ENCODE measurements around the gene PACSIN1.

DNA sequence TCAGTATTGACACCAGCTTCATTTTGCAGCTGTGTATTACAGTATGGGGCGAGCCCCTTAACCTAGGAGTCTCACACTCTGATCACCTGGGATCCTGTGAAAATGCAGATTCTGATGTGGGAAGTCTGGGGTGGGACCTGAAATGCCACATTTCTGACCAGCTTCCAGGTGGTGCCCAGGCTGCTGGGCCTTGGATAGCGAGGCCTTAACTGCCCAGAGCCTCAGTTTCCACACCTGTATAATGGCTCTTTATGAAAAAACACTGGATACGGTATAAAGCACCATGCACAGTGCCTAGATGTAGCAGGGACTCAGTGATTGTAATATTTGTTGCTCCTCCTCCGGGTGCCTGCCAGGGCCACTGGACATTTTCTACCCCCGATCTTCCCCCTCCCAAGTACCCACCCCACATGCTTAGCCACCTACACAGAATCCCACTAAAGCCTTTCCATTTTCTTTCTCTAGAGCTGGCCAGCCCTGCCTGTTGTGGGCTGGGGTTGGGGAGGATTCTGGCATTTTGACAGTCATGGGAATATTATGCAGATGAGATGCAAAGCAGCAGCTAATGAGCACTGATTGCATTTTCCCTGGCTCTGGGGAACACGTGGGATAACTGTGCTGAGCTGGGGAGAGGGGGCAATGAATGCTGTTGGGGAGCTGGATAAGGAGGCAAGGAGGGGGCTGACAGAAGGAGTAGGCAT lies 45.5 kb downstream of the PACSIN1 start:
- TF ChIP-seq CTCF (IDR thresholded peaks at IDR 0.05; ENCODE audit: low read depth, low read length), result no peak
- TF ChIP-seq EZH2phosphoT487 (IDR thresholded peaks at IDR 0.05; ENCODE audit: low read depth), result no peak
